Activated T-cell treated with anti-CD3 and anti-CD28 coated beads for 48 hours (primary cell): ENCODE measurements around the gene RPP25L.

ENCODE experiments used
- DNase-seq: peaks from one replicate; pipeline ENCODE4 v3.0.0-alpha.2; 2020; ENCODE audit warnings: low read depth

Gene RPP25L

DNA sequence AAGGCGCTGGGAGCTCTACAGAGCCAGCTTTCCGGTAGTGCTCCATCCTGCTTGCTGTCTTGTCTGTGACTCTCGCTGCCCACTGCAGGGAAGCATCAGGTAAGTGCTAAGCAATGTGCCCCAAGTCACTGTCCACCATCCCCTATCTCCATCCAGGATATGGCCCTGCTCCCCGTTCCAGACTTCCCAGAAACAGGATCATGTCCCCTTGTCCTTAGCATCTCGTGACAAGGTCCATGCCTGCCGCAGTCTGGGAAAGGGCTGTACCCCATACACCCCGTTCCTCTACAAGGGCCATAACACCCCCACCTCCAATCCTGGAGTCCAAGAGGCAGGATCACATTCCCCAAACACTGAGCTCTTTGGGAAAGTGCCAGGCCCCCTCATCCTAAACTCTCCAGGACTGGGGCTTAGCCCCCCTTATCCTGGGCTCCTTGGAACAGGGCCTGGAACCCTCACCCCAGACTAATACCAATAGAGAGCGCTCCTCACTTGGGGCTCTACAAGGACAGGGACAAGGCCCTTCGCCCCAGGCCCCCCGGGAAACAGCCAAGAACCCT is 566 bp downstream of the RPP25L start:
- no peak for DNase-seq

- no peak for DNase-seq
These were observed 1.3 kb downstream of the RPP25L start for GRCh38 chr9:34610434-34611206.

DNA sequence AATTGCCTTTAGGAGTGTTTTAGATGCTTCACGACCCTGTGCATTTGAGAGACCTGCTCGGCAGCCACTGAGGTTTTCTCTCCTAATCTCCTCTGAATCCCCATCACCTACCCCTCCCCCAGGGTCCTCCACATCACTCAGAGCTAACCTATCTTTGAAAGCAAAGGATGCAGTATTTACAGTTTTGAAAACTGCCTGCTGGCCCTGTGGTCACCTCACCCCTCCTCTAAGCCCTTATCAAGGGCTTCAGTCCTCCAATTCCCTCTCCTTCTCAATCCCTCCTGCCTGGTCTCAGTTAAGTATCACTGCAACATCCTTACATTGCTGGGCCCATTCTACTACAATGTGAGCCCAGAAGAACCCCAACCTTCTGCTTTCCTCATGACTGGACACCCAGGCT is 4.6 kb downstream of the RPP25L start:
- no peak for DNase-seq

DNA sequence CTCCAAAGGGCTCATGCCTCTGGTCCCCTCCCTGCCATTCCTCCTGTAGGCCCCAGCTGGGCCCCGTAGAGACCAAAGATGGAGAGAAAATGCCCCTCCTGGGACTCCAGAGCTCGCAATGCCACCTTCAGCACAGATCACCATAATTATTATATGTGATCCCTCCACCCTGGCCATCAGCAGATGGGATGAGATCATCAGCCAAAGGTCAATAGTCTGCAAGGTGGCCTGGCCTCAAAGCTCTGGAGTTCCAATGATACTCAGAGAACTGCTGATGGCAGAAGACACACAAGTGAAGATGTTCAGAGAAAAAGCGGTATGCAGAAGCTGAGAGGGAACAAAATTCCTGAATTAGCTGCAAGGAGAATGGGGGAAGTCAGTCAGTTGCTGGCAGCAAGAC is 5.0 kb downstream of the RPP25L start:
- no peak for DNase-seq

- no peak for DNase-seq
These were observed 5.7 kb downstream of the RPP25L start for GRCh38 chr9:34606190-34606589.

GRCh38 chr9:34603610-34604231 is 8.2 kb downstream of the RPP25L start:
- peak; percentile 71 for DNase-seq

- DNase-seq: no peak
These were observed 9.8 kb downstream of the RPP25L start for GRCh38 chr9:34601937-34602573.

- DNase-seq: no peak
These were observed 11.0 kb downstream of the RPP25L start for GRCh38 chr9:34600908-34601307.

- no peak for DNase-seq
These were observed 12.4 kb downstream of the RPP25L start for GRCh38 chr9:34599546-34599945.

DNA sequence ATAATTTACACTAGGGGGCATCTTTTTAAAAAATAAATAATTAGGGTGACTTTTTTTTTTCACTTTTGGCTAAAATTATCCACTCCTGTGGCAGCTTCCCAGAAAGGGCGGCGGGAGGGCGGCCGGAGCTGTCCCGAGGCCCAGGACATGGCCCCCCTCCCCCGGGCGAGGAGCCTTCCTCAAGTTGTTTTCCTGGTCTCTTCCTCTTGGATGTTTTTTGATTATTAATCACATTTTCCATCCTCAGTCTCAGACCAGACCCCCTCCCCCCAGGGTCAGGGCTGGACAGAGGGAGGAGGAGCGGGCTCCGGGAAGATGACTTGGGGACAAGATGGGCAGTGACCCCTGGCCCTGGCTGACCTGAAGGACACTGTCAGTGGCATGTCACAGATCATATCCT is 17.7 kb downstream of the RPP25L start:
- no peak for DNase-seq

- no peak for DNase-seq
These were observed 18.8 kb downstream of the RPP25L start for GRCh38 chr9:34592895-34593601.

- DNase-seq: no peak
These were observed 19.7 kb downstream of the RPP25L start for GRCh38 chr9:34591917-34592866.

DNA sequence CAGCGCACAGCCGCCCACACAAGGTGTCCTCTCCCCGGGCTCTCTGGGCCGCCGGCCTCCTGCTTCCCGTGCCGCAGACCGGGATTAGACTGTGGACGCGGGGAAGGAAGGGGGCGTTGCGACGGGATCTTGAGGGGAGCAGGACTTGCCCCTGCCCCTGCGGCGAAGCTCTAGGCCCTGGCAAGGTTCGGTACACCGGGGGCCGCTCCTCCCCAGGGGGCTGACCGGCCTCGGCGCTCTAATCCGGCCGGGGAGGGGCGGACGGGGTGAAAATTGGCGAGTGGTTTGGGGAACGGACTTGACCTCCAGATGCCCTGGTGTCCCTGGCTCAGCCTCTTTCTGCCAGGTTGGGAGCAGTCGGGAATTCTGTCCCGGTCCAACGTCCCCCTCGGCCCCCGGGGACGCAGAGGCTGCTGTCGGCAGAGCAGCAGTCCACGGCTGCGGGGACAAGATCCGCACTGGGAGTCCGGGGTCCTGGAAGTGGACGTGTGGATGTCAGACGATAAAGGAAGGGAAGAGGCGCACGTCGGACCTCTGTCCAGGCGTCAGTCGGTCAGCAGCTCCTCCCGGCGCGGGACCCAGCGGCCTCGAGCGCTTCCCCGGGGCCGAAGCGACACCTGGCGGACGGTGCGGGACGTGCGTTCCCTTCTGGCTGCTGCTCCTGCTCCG is 20.5 kb downstream of the RPP25L start:
- peak; percentile 76 for DNase-seq

DNA sequence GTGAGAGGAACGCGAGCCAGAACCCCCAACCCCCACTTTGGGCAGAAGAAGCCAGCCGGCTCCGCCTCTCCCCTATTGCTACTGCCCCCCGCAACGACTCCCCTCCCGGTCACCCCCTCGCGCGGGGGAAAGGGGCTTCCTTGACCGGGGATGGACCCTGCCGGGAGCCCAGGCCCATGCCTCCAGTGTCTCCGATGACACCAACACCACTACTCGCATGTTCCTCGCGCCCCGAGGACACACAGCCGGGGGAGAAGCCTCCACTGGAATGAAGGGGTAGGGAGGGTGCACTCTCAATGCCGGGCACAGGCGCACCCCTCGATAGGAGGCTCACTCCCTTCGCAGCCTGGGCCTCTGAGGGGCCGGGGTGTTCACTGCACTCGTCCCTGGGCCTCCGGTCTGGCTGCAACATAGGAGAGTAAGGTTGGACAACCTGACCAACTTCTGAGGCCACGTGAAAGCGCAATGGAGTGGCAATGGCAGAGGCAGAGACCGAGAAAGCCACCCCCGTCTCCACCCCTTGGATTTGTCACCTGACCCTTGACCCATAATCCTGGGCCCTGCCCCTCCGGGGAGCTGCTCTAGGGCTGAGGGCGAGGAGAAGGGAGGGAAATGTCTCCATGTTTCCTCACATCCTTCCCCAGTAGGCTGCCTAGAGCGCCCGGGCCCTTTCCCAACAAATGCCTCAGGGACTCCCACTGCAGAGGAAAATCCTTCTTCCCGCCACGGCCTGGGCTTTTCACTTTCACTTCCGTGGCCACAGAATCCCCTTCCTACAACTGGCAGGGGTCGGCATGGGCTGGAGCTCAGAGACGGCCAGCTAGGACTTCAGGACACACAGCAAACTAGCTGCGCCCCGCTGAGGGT is 21.3 kb downstream of the RPP25L start:
- DNase-seq: no peak

DNA sequence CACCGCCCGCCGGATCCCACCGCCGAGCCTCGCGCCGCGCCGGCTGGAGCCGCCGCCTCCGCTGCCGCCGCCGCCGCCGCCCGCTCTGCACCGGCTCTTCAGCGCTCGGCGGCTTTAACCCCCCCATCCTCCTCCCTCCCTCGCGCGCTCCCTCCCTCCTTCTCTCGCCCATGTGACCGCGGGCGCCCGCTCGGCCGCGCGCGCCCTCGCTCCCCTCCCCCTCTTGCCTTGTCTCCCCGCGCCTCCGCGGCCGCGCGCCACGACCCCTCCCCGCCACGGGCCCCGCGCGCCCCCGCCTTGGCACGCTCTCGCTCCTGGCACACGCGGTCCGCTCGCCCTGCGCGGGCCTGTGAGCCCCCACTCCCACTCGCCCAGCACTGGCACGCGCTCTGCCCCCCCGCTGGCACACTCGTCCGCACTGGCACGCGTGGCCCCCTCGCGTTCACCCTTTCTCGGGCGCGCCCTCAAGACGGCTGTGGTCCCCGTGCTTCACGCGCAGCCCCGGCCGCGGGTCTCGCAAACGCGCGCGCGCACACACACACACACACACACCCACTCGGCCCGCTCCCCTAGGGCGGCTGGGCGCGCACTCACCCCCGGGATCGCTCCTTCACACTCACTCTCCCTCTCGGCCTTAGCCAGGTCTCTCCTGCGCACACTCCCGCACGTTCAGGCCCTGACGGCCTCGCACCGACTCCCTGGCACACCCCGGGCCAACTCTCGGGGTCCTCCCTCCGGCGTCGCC is 22.1 kb downstream of the RPP25L start, which contains the start of gene CNTFR:
Gene CNTFR, minus strand, starts transcription at position 89 of the 745 bp plus-strand sequence. CDS start 20,743 bp downstream, outside the sequence.
- no peak for DNase-seq

- DNase-seq: no peak
These were observed 22.9 kb downstream of the RPP25L start for GRCh38 chr9:34588671-34589635.

- DNase-seq: no peak
These were observed 24.6 kb downstream of the RPP25L start for GRCh38 chr9:34587271-34587670.
